SK-N-SH (cell line): ENCODE data around the gene DOC2A. TPM values are rescaled to one million over a fixed set of nuclear protein-coding genes. Genes with fewer than 3 reads are reported as not detected.

Experiments used
- CTCF ChIA-PET: fragments of 300-600, 350-600 bp; formaldehyde crosslinking; extraction: SDS; loops from one replicate; lab custom pipeline; 2021; lab: Yijun Ruan, JAX
- POLR2A ChIA-PET: fragments of 350-600 bp; sonication (Branson Sonifier 250); formaldehyde crosslinking; extraction: SDS; loops from one replicate; lab custom pipeline; 2020; ENCODE audit warnings: antibody characterized with exemption, inconsistent platforms; lab: Yijun Ruan, JAX
- DNase-seq: peaks from one replicate; pipeline ENCODE4 v3.0.0; 2012
- H2AFZ ChIP-seq: fragments of 200-600 bp; sonication (generic); 2 replicates; pipeline ENCODE4 v1.8.1; 2016; ENCODE audit warnings: antibody characterized with exemption, mild to moderate bottlenecking, low read depth
- H3F3A ChIP-seq: fragments of 200-600 bp; sonication (generic); replicated peaks from 2 replicates; pipeline ENCODE3; 2016; ENCODE audit warnings: antibody characterized with exemption, mild to moderate bottlenecking; ENCODE audit not compliant: insufficient read depth
- H3K27ac ChIP-seq, 2 experiments: fragments of 200-500 bp in 1 of 2; fragments of 200-600 bp in 1 of 2; sonication (Bioruptor generic) in 1 of 2; sonication (generic), shearing (Covaris generic) in 1 of 2; 2 replicates each; pipeline versions ENCODE4 v1.5.1 to v1.6.1; 2014 to 2016; ENCODE audit warnings: low read depth in 2 of 2, inconsistent platforms in 1 of 2, low read length in 1 of 2, mild to moderate bottlenecking in 1 of 2, mixed read lengths in 1 of 2
- H3K27me3 ChIP-seq: fragments of 200-600 bp; sonication (generic), shearing (Covaris generic); 2 replicates; pipeline ENCODE4 v1.6.1; 2016; ENCODE audit warnings: mixed run types; ENCODE audit not compliant: insufficient read depth
- H3K36me3 ChIP-seq, 2 experiments: fragments of 200-500 bp in 1 of 2; fragments of 200-600 bp in 1 of 2; sonication (Bioruptor generic) in 1 of 2; sonication (generic) in 1 of 2; replicated peaks in 1 of 2; 2 replicates each; pipeline versions ENCODE3 to v1.5.1; 2014 to 2016; ENCODE audit warnings: low read length in 1 of 2, mild to moderate bottlenecking in 1 of 2; ENCODE audit not compliant: insufficient read depth in 2 of 2, control insufficient read depth in 1 of 2
- H3K4me1 ChIP-seq, 2 experiments: fragments of 200-500 bp in 1 of 2; fragments of 200-600 bp in 1 of 2; sonication (Bioruptor generic) in 1 of 2; sonication (generic), shearing (Covaris generic) in 1 of 2; 2 replicates each; pipeline versions ENCODE4 v1.5.1 to v1.6.1; 2014 to 2016; ENCODE audit warnings: low read depth in 1 of 2, low read length in 1 of 2, mixed run types in 1 of 2; ENCODE audit not compliant: insufficient read depth in 2 of 2, control insufficient read depth in 1 of 2
- H3K4me2 ChIP-seq: fragments of 200-600 bp; sonication (generic), shearing (Covaris generic); 2 replicates; pipeline ENCODE4 v1.6.1; 2017; ENCODE audit warnings: mixed run types
- H3K4me3 ChIP-seq, 2 experiments: fragments of 200-500 bp in 1 of 2; fragments of 200-600 bp in 1 of 2; sonication (Bioruptor generic) in 1 of 2; sonication (generic), shearing (Covaris generic) in 1 of 2; 2 replicates each; pipeline versions ENCODE4 v1.5.1 to v1.8.1; 2014 to 2016; ENCODE audit warnings: low read depth in 2 of 2, inconsistent platforms in 1 of 2, low read length in 1 of 2, mild to moderate bottlenecking in 1 of 2, mixed read lengths in 1 of 2, moderate library complexity in 1 of 2
- H3K79me2 ChIP-seq: fragments of 200-600 bp; sonication (generic); 2 replicates; pipeline ENCODE4 v1.8.1; 2017; ENCODE audit warnings: mild to moderate bottlenecking; ENCODE audit not compliant: insufficient read depth
- H3K9ac ChIP-seq: fragments of 200-600 bp; sonication (generic); 2 replicates; pipeline ENCODE4 v1.6.1; 2017; ENCODE audit warnings: mixed run types
- H3K9me2 ChIP-seq: fragments of 200-600 bp; sonication (generic); 2 replicates; pipeline ENCODE4 v1.6.1; 2017; ENCODE audit warnings: mixed run types
- H3K9me3 ChIP-seq: fragments of 200-600 bp; sonication (generic); 2 replicates; pipeline ENCODE4 v1.6.1; 2017; ENCODE audit warnings: mixed run types, mild to moderate bottlenecking, moderate library complexity
- H4K20me1 ChIP-seq: fragments of 200-600 bp; sonication (generic); 2 replicates; pipeline ENCODE4 v1.6.1; 2017; ENCODE audit warnings: mild to moderate bottlenecking, mixed run types; ENCODE audit not compliant: insufficient read depth
- POLR2AphosphoS5 ChIP-seq: IDR thresholded peaks from 2 replicates; pipeline ENCODE4 v1.6.1; 2012; ENCODE audit warnings: low read depth, low read length
- RCOR1 ChIP-seq: fragments of 150-350 bp; IDR thresholded peaks from 2 replicates; pipeline ENCODE4 v1.6.1; 2017; ENCODE audit warnings: antibody characterized with exemption, low read length
- WGBS: methylation state at CpG from one replicate; pipeline ENCODE4 v1.1.6; 2017; ENCODE audit warnings: low lambda C conversion rate; 5-methylcytosine and 5-hydroxymethylcytosine counted together
- polyA plus RNA-seq, 3 experiments: library from polyadenylated mRNA; depleted of rRNA; stranded (reverse); fragments of >200 nt; gene quantifications; 2 replicates each; pipeline ENCODE4 v1.2.3, GENCODE V29; 2012
- TF ChIP-seq, protein P1 (sequence below): fragments of 150-350 bp; IDR thresholded peaks from 2 replicates; pipeline ENCODE4 v1.6.1; 2017; ENCODE audit warnings: antibody characterized with exemption, low read length, low read depth, borderline replicate concordance
- TF ChIP-seq, protein P2 (sequence below): IDR thresholded peaks from 2 replicates; pipeline ENCODE4 v1.6.1; 2012; ENCODE audit warnings: mild to moderate bottlenecking, low read depth, low read length, moderate library complexity
- TF ChIP-seq, protein P3 (sequence below): fragments of 200-600 bp; sonication (generic); IDR thresholded peaks from 2 replicates; pipeline ENCODE4 v1.6.1; 2017; ENCODE audit warnings: antibody characterized with exemption, mild to moderate bottlenecking, moderate library complexity

The DOC2A gene
- polyA plus RNA-seq, 1 of the 3 experiments (the other 2 are of a cell fraction): 10.4 TPM

DNA sequence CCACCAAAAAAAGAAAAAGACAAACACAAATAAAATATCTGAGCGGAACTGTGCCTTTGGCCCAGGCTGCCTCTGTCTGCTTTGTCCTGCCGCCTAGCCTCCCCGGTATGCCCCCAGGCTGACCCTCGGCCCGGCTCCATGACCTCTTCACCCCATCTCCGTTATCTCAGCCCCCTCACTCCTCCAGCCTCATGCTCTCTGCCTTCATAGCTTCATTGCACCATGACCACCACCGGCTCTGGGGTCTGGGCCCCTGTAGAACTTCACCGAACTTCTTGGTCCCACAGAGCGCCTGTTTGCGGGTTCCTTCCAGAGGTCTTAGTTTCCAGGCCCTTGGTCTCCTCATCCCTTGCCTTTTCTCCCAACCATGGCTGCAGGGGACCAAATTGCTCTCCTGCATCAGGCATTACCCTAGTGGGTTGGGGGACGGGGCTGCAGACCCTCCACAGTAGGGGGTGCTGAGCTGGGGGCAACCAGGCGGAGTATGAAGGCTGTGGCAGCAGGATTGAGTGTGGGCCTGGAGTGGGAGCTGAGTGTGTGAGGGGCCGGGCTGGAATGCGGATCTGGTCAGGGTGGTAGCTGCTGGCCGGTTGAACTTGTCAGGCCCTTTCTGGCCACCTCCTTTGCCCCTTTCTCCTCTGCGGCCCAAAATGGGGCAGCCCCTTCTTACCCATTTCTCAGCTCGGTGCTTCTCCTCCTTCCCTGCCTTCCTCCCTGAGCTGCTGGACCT lies 22.3 kb downstream of the DOC2A start:
- H3K9me3 ChIP-seq: no peaks in the 10 kb centered on the region
- H3K9ac ChIP-seq: no peak overlapping the region
- H3K27me3 ChIP-seq: no peaks in the 10 kb centered on the region
- ChIA-PET POLR2A (interaction anchor here (1.4 to 3.2 kb wide), 2 partner anchors 12 to 15 kb away, joined by 3 to 7 read pairs; partner anchors contain the start of gene TAOK2), CTCF (interaction anchor here (1.3 to 3.4 kb wide), 2 partner anchors 11 to 13 kb away, joined by 3 to 13 read pairs; no protein-coding TSS in a partner anchor)
- TF ChIP-seq, protein P1, sequence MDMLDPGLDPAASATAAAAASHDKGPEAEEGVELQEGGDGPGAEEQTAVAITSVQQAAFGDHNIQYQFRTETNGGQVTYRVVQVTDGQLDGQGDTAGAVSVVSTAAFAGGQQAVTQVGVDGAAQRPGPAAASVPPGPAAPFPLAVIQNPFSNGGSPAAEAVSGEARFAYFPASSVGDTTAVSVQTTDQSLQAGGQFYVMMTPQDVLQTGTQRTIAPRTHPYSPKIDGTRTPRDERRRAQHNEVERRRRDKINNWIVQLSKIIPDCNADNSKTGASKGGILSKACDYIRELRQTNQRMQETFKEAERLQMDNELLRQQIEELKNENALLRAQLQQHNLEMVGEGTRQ: no peak
- H3K79me2 ChIP-seq: no peaks in the 10 kb centered on the region
- H3K27ac ChIP-seq: no peak overlapping the region
- H3K4me3 ChIP-seq: no peak overlapping the region
- no peak for DNase-seq
- peaks cover 5% of the 10 kb centered on the region for H3F3A ChIP-seq
- no peak overlapping the region for H3K4me2 ChIP-seq
- no peaks in the 10 kb centered on the region for H4K20me1 ChIP-seq
- H3K4me1 ChIP-seq: no peaks in the 10 kb centered on the region
- no peak overlapping the region for H2AFZ ChIP-seq
- peaks cover 16 to 95% of the 10 kb centered on the region in 2 experiments for H3K36me3 ChIP-seq
- H3K9me2 ChIP-seq: no peaks in the 10 kb centered on the region
- 94% methylated on average over 13 of the region's 17 CpGs for WGBS

DNA sequence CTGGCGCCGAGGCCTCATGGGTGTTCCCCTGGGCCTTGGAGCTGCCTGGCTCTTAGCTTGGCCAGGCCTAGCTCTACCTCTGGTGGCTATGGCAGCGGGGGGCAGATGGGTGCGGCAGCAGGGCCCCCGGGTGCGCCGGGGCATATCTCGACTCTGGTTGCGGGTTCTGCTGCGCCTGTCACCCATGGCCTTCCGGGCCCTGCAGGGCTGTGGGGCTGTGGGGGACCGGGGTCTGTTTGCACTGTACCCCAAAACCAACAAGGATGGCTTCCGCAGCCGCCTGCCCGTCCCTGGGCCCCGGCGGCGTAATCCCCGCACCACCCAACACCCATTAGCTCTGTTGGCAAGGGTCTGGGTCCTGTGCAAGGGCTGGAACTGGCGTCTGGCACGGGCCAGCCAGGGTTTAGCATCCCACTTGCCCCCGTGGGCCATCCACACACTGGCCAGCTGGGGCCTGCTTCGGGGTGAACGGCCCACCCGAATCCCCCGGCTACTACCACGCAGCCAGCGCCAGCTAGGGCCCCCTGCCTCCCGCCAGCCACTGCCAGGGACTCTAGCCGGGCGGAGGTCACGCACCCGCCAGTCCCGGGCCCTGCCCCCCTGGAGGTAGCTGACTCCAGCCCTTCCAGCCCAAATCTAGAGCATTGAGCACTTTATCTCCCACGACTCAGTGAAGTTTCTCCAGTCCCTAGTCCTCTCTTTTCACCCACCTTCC lies 23.3 kb downstream of the DOC2A start:
- Histone ChIP-seq H3K4me2 (no peak overlapping the region), H3K27ac (no peak overlapping the region), H2AFZ (no peak overlapping the region), H3K36me3 (peaks cover 19 to 95% of the 10 kb centered on the region in 2 experiments), H4K20me1 (no peaks in the 10 kb centered on the region), H3K4me1 (no peaks in the 10 kb centered on the region), H3K4me3 (no peak overlapping the region), H3K9ac (no peak overlapping the region), H3K79me2 (no peaks in the 10 kb centered on the region), H3F3A (peaks cover 4% of the 10 kb centered on the region), H3K9me3 (no peaks in the 10 kb centered on the region), H3K27me3 (no peaks in the 10 kb centered on the region)
- 95% methylated on average over 9 of the region's 35 CpGs for WGBS
- CTCF ChIA-PET: interaction anchor here (3.4 kb wide), 1 partner anchor 10 kb away, joined by 13 read pairs; no protein-coding TSS in a partner anchor
- no peak for DNase-seq
- TF ChIP-seq POLR2AphosphoS5: no peak
- TF ChIP-seq, protein P2, sequence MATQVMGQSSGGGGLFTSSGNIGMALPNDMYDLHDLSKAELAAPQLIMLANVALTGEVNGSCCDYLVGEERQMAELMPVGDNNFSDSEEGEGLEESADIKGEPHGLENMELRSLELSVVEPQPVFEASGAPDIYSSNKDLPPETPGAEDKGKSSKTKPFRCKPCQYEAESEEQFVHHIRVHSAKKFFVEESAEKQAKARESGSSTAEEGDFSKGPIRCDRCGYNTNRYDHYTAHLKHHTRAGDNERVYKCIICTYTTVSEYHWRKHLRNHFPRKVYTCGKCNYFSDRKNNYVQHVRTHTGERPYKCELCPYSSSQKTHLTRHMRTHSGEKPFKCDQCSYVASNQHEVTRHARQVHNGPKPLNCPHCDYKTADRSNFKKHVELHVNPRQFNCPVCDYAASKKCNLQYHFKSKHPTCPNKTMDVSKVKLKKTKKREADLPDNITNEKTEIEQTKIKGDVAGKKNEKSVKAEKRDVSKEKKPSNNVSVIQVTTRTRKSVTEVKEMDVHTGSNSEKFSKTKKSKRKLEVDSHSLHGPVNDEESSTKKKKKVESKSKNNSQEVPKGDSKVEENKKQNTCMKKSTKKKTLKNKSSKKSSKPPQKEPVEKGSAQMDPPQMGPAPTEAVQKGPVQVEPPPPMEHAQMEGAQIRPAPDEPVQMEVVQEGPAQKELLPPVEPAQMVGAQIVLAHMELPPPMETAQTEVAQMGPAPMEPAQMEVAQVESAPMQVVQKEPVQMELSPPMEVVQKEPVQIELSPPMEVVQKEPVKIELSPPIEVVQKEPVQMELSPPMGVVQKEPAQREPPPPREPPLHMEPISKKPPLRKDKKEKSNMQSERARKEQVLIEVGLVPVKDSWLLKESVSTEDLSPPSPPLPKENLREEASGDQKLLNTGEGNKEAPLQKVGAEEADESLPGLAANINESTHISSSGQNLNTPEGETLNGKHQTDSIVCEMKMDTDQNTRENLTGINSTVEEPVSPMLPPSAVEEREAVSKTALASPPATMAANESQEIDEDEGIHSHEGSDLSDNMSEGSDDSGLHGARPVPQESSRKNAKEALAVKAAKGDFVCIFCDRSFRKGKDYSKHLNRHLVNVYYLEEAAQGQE: no peak
- no peak for TF ChIP-seq RCOR1
- TF ChIP-seq, protein P3, sequence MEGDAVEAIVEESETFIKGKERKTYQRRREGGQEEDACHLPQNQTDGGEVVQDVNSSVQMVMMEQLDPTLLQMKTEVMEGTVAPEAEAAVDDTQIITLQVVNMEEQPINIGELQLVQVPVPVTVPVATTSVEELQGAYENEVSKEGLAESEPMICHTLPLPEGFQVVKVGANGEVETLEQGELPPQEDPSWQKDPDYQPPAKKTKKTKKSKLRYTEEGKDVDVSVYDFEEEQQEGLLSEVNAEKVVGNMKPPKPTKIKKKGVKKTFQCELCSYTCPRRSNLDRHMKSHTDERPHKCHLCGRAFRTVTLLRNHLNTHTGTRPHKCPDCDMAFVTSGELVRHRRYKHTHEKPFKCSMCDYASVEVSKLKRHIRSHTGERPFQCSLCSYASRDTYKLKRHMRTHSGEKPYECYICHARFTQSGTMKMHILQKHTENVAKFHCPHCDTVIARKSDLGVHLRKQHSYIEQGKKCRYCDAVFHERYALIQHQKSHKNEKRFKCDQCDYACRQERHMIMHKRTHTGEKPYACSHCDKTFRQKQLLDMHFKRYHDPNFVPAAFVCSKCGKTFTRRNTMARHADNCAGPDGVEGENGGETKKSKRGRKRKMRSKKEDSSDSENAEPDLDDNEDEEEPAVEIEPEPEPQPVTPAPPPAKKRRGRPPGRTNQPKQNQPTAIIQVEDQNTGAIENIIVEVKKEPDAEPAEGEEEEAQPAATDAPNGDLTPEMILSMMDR: no peak
- TF ChIP-seq, all 33 proteins: peak for 0
- POLR2A ChIA-PET: interaction anchor here (3.2 kb wide), 1 partner anchor 11 kb away, joined by 7 read pairs; no protein-coding TSS in a partner anchor
- no peaks in the 10 kb centered on the region for H3K9me2 ChIP-seq
